K562 (cell line): ENCODE measurements around the gene SH3BGRL3. TPM values are rescaled to one million over a fixed set of nuclear protein-coding genes. Genes with fewer than 3 reads are reported as not detected.

ENCODE experiments used
- ARID1B ChIP-seq: fragments of 450-650 bp; IDR thresholded peaks from 2 replicates; pipeline ENCODE4 v1.6.1; 2016; ENCODE audit warnings: antibody characterized with exemption, mild to moderate bottlenecking, inconsistent platforms
- ELK3 ChIP-seq: fragments of 450-650 bp; formaldehyde crosslinking; IDR thresholded peaks from 2 replicates; pipeline ENCODE4 v1.4.0; 2020; ENCODE audit warnings: mild to moderate bottlenecking
- ETS2 ChIP-seq: IDR thresholded peaks from 2 replicates; pipeline ENCODE4 v1.6.1; 2016; ENCODE audit warnings: borderline replicate concordance, missing genetic modification characterization, mild to moderate bottlenecking, moderate library complexity, missing compliant biosample characterization; ENCODE audit not compliant: poor library complexity, severe bottlenecking
- NR2C2 ChIP-seq, 2 experiments: fragments of 200-800 bp in 1 of 2; sonication (Bioruptor generic) in 1 of 2; sonication (generic) in 1 of 2; formaldehyde crosslinking in 1 of 2; IDR thresholded peaks; 2 replicates each; pipeline versions ENCODE4 v1.6.1 to v1.8.0; 2016 to 2022; ENCODE audit warnings: mild to moderate bottlenecking in 1 of 2, missing compliant biosample characterization in 1 of 2, missing genetic modification characterization in 1 of 2, missing genetic modification reagents in 1 of 2
- PATZ1 ChIP-seq: fragments of 250-450 bp; sonication (Bioruptor Pico); IDR thresholded peaks from 2 replicates; pipeline ENCODE4 v1.5.0; 2020; ENCODE audit warnings: mild to moderate bottlenecking, borderline replicate concordance
- PRDM10 ChIP-seq: fragments of 450-650 bp; IDR thresholded peaks from 2 replicates; pipeline ENCODE4 v1.6.1; 2018; ENCODE audit not compliant: partially characterized antibody
- SMARCA4 ChIP-seq: fragments of 450-650 bp; IDR thresholded peaks from 2 replicates; pipeline ENCODE4 v1.6.1; 2016
- SREBF1 ChIP-seq: fragments of 150-350 bp; IDR thresholded peaks from 2 replicates; pipeline ENCODE4 v1.6.1; 2014; ENCODE audit warnings: antibody characterized with exemption, low read depth, low read length, borderline replicate concordance
- TBP ChIP-seq: optimal IDR thresholded peaks from 2 replicates; pipeline ENCODE3; 2011; ENCODE audit warnings: low read depth, low read length, improper control_type of control experiment
- TEAD4 ChIP-seq, 2 experiments: sonication (generic) in 1 of 2; formaldehyde crosslinking in 1 of 2; IDR thresholded peaks; 2 replicates each; pipeline versions ENCODE4 v1.6.1 to v1.8.0; 2012 to 2022; ENCODE audit warnings: borderline replicate concordance in 1 of 2, inconsistent platforms in 1 of 2, low read length in 1 of 2, mild to moderate bottlenecking in 1 of 2, missing genetic modification reagents in 1 of 2
- TOE1 ChIP-seq, 2 experiments: fragments of 450-650 bp in 1 of 2; sonication (generic) in 1 of 2; formaldehyde crosslinking in 1 of 2; IDR thresholded peaks; 2 replicates each; pipeline versions ENCODE4 v1.7.1 to v1.8.0; 2016 to 2022; ENCODE audit warnings: borderline replicate concordance in 2 of 2, mild to moderate bottlenecking in 2 of 2, antibody characterized with exemption in 1 of 2, inconsistent platforms in 1 of 2, low read depth in 1 of 2, missing genetic modification reagents in 1 of 2, moderate library complexity in 1 of 2
- ZHX1 ChIP-seq: fragments of 150-350 bp; conservative IDR thresholded peaks from 2 replicates; pipeline ENCODE4 v1.6.1; 2014; ENCODE audit warnings: low read length
- ZKSCAN1 ChIP-seq: fragments of 150-350 bp; IDR thresholded peaks from 2 replicates; pipeline ENCODE4 v1.6.1; 2016; ENCODE audit warnings: low read depth, low read length
- ZNF143 ChIP-seq: sonication (generic); formaldehyde crosslinking; IDR thresholded peaks from 2 replicates; pipeline ENCODE4 v1.9.0; 2022; ENCODE audit warnings: mild to moderate bottlenecking, missing genetic modification reagents
- ZNF316 ChIP-seq: fragments of 450-650 bp; IDR thresholded peaks from 2 replicates; pipeline ENCODE4 v1.6.1; 2016
- polyA plus RNA-seq, 8 experiments: library from polyadenylated mRNA; depleted of rRNA in 4 of 8; stranded (reverse) in 5 of 8; unstranded in 3 of 8; fragments of >200 nt; fragmentation: Nextera tagmentation in 2 of 8; fragmentation: Illumina TruSeq in 1 of 8; extraction: Ambion mirVana in 2 of 8; extraction: Trizol in 1 of 8; gene quantifications; 2 replicates each; pipeline versions ENCODE4 v1.2.1 to v1.2.3, GENCODE V29; 2011 to 2014; ENCODE audit warnings: inconsistent platforms in 1 of 8, missing spikeins in 1 of 8
- total RNA-seq, 7 experiments: library from RNA; depleted of rRNA in 6 of 7; stranded (reverse); fragments of >200 nt in 6 of 7; fragmentation: Illumina TruSeq in 2 of 7; extraction: Trizol in 2 of 7; gene quantifications; 2 replicates each; pipeline versions ENCODE4 v1.2.1 to v1.2.3, GENCODE V29; 2011 to 2021; ENCODE audit warnings: low replicate concordance in 1 of 7

SH3BGRL3 gene
- total and polyA plus RNA-seq, 9 of the 15 experiments (the other 6 are each of a cell fraction or from before 2014, with no cell fraction given) = 30.3 to 140 (median 54.2) TPM

- TF ChIP-seq ZNF143 (CRISPR knock-in tag) (no peak), TBP (peak; percentile 91), PATZ1 (CRISPR knock-in tag) (no peak), SMARCA4 (peak; percentile 54; the same call in 1 of the 2 replicates), ARID1B (no peak), PRDM10 (peak; percentile 36), SREBF1 (peak; percentile 69; the same call in 1 of the 2 replicates), NR2C2 (CRISPR knock-in tag; IDR thresholded peaks at IDR 0.05) (peak; percentile 22), NR2C2 (tag; IDR thresholded peaks at IDR 0.05) (peak; percentile 56; the same call in 1 of the 2 replicates), TOE1 (IDR thresholded peaks at IDR 0.05; ENCODE audit: borderline replicate concordance) (peak; percentile 65; the same call in 1 of the 2 replicates), TOE1 (CRISPR knock-in tag; IDR thresholded peaks at IDR 0.05; ENCODE audit: borderline replicate concordance, low read depth) (0 out of 2 replicates have a peak, but pooled peaks have one; percentile 81), ETS2 (no peak), ZKSCAN1 (peak; percentile 64; the same call in 1 of the 2 replicates), TEAD4 (IDR thresholded peaks at IDR 0.05; ENCODE audit: low read length) (no peak; the same call in 1 of the 2 replicates), TEAD4 (CRISPR knock-in tag; IDR thresholded peaks at IDR 0.05; ENCODE audit: borderline replicate concordance) (peak; percentile 75; the same call in 1 of the 2 replicates), ZNF316 (0 out of 2 replicates have a peak, but pooled peaks have one; percentile 18), ELK3 (CRISPR knock-in tag) (0 out of 2 replicates have a peak, but pooled peaks have one; percentile 44), ZHX1 (no peak; the same call in 1 of the 2 replicates)
These were observed 45.8 kb upstream of the SH3BGRL3 start, which contains the start of gene CEP85 (continued) for GRCh38 chr1:26233903-26234643.
